PC-9 (cell line): ENCODE measurements around the gene SLC29A4.
"Not testable (repeated sequence)": the region's sequence is repeated elsewhere in the genome, so short reads cannot be mapped to it uniquely, and the experiment has no call there.

Experiments
- CTCF ChIP-seq: fragments of 200-600 bp; sonication (generic); conservative IDR thresholded peaks from 2 replicates; pipeline ENCODE4 v1.6.1; 2017; ENCODE audit warnings: mixed run types, antibody characterized with exemption, mild to moderate bottlenecking, moderate library complexity
- EZH2 ChIP-seq: fragments of 200-600 bp; sonication (generic); IDR thresholded peaks from 2 replicates; pipeline ENCODE4 v1.8.0; 2017; ENCODE audit warnings: antibody characterized with exemption, low read depth

GRCh38 chr7:5260530-5261068 is 22.1 kb upstream of the SLC29A4 start:
- TF ChIP-seq CTCF, EZH2: not testable (repeated sequence)
